NK-92 (cell line): ENCODE results near the gene SHC4.

Experiments
- DNase-seq: peaks from one replicate; lab custom pipeline; 2025; ENCODE audit not compliant: unreplicated experiment; lab: John Stamatoyannopoulos, UW

The SHC4 gene

GRCh38 chr15:48888191-48888590 lies 75.5 kb downstream of the SHC4 start:
- DNase-seq: no peak

- DNase-seq: no peak
Observed at GRCh38 chr15:48887144-48887543, 76.6 kb downstream of the SHC4 start.

DNA sequence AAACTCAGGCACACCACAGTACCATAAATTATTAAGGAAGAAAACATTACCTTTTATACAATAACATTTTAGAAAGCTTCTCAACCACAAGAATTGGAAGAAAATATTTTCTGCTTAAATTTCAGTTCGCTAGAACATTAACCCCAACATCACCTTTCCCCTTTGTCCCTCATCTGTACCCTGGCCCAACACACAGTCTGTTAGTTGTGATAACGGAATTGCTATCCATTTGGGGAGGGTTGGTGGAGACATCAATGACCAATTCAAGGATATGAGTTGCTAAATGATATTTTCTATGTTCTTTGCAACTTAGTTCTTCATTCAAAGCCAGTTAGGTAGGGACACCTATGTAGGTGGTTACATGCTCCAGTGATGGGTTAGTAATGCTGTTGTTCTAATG lies 80.0 kb downstream of the SHC4 start:
- DNase-seq: no peak

DNA sequence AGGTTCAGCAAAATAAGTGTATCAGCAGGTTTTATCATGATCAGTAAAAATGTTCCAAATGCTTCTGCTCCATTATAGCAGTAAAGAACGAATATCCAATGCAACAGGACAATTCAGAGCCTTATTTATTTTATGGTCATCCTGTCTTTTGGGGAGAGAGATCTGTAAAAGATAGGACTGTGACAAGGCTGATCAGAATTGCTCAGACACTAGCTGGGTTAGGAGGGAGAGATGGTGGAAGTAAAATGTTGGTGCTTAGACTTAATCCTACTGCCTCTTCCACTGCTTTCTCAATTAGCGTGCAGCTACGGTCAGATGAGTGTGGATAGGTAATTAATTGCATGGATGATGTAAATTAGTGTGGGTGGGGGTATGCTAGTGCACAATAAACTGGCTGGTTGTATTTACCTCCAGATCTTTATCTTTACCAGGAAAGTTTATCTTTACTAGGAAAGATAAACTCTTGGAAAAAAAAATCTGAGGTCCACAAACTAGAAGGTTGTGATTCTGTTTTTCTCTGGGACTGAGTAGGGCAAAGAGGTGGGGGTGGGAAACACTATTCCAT lies 83.6 kb downstream of the SHC4 start:
- no peak for DNase-seq

DNA sequence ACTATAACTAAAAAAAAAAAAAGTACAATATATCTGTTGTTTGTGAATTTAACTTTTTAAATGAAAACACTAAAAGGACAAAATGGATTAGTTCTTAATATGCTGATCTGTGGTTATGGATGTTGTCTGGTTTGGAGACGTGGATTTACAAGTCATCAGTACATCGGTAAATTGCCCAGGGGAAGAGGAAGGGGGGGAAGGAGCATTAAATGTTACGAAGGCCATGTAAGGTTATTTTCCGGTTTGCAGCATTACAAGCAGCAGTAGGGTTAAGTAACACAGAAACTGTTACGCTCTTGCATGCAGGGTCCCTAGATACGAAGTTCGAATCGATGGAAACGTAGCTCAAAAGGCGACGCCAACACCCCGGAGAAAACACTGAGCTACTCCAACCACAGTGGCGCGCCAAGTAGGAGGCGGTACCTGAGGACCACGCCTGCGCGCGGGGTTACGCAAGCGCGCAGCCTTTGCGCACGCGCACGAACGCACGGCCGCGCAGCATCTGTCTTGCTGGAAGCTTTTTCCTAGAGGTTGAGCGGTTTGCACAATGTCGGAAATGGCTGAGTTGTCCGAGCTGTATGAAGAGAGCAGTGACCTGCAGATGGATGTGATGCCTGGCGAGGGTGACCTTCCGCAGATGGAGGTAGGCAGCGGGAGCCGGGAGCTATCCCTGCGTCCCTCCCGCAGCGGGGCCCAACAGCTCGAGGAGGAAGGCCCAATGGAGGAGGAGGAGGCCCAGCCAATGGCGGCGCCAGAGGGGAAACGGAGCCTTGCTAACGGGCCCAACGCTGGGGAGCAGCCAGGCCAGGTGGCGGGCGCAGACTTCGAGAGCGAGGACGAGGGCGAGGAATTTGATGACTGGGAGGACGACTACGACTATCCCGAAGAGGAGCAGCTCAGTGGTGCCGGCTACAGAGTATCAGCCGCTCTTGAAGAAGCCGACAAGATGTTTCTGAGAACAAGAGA lies 85.8 kb downstream of the SHC4 start, which contains the start of gene EID1:
Gene EID1 (plus strand): TSS at position 505 of the 966 bp plus-strand sequence. CDS start 43 bp downstream, at position 548.
- peak; percentile 55 for DNase-seq

- DNase-seq: no peak
Observed at GRCh38 chr15:48876057-48876456, 87.7 kb downstream of the SHC4 start.

DNA sequence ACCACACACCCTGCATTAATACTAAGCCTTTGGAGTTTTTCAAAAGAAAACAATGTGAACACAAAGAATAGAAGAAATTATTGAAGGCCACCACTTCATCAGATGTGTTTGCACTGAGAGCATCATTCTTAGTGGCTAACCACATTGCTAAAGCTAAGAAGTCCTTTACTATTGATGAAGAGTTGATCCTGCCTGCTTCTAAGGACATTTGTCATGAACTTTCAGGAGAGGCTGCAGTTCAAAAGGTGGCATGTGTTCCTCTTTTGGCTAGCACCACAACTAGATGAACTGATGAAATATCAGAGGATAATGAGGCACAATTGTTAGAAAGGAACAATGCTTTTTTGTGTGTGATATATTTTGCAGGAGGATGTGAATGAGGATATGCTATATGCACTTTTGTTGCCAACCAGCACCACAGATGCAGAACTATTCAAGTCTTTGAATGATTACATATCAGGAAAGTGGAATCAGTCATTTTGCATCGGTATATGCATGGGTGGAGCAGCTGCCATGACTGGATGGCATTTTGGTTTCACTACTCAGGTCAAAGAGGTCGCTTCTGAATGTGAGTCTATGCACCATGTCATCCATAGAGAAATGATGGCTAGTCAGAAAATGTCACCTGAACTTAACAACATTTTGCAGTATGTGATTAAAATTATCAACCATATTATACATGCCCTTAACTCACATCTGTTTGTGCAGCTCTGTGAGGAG lies 88.3 kb downstream of the SHC4 start:
- no peak for DNase-seq

DNA sequence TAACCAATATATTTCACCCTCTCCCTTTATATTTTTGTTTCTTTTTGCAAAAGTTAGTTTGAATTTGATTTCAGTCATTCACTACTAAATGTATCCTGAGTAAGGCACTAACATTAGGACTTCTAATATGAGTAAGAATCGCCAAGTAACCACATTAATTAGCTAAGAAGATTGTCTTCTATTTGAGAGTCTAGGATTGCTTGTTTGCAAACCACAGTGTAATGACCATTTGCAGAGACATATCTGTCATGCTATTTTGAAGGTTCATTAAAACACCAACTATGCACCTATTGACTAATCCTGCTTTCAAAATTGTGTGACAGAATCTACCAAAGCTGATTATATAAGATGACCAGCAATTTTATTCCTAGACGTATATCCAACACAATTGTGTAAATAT lies 91.1 kb downstream of the SHC4 start:
- no peak for DNase-seq

DNA sequence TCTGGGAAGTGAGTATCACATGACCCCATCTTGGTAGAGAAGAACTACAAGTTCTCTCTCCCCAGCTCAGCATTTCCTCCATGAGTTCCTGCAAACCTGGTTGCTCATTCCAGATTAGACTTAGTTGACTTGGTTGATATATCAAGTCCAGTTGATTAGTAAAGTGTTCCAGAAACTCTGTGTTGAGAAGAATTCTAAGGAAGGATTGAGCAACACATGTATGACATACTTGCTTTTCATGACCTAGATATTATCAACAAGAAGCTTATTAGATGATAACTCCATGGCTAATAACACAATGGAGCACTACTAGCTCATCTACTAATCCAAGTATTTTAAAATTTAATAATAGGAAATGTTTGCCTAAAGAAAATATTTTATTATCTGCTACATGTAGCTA lies 92.2 kb downstream of the SHC4 start:
- no peak for DNase-seq

DNA sequence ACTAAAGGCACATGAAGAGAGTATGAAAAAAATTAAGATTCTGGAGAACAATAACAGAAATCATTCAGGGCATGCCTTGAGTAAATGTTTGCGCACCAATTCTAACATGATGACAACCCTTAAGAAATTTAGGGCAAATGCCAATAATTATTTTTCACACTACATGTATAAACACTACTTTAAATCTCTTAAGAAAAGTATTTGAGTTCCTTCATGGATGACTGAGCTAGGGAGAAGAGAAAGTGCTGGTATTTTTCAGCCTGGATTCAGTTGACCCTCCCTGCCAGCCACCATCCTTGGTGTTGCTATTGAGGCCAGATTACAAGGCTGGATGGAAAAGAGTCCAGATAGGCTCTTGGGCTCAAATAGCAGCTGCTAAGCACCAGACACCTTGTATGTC lies 93.8 kb downstream of the SHC4 start:
- no peak for DNase-seq

- no peak for DNase-seq
Observed at GRCh38 chr15:48868536-48868935, 95.2 kb downstream of the SHC4 start.

GRCh38 chr15:48868023-48868422 lies 95.7 kb downstream of the SHC4 start:
- no peak for DNase-seq

- DNase-seq: no peak
Observed at GRCh38 chr15:48866141-48866563, 97.6 kb downstream of the SHC4 start.

DNA sequence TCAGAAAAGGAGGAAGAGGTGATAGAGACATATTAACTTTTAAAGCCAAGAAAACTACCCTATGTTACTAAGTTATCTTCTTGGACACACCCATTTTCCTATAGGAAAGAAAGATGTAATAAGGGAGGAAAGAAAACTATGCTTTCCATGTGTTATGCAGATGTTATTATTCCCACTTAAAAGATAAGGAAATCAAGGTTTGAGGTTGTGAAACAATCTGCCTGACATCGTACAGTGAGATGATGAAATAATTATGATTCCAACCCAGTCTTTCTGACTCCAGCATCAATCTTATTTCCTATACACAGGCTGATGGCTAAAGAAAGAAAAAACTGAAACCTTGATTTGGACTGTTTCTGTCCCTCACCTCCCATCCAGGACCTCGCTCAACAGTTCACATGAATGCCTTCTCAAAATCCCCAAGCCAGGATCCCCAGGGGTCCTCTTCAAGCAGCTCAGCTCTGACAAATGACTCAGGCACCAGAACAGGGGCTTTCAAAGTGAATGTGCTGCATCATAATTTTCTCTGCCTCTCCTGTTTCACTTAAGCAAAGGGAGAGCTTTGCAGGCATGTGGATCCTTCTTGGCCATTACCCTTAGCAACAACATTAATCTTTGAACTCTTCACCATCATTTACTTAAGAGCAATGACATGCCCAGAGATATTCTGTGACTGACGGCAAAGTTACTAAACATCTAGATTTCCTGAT lies 98.2 kb downstream of the SHC4 start:
- DNase-seq: no peak

GRCh38 chr15:48862705-48863104 lies 101.0 kb downstream of the SHC4 start:
- DNase-seq: no peak

- no peak for DNase-seq
Observed at GRCh38 chr15:48861813-48862431, 101.8 kb downstream of the SHC4 start.

DNA sequence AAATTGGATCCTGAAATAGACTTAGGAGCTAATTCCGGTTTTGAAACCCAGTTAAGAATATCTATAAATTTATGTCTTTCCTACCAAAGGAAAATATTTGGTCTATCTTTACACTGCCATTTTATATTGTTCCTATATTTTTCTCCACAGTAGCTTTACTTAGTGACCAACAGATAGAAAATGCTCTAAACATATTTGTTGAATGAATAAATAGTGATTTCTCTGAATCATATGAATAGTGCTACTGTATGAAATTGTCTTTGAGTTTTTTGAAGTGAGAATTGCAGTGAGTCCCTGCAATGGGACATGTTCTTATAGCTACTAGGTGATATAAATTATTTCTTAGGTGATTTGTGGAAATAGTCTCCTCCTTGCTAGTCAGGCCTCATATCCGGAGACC lies 104.3 kb downstream of the SHC4 start:
- DNase-seq: no peak

GRCh38 chr15:48858401-48858800 lies 105.3 kb downstream of the SHC4 start:
- DNase-seq: no peak

DNA sequence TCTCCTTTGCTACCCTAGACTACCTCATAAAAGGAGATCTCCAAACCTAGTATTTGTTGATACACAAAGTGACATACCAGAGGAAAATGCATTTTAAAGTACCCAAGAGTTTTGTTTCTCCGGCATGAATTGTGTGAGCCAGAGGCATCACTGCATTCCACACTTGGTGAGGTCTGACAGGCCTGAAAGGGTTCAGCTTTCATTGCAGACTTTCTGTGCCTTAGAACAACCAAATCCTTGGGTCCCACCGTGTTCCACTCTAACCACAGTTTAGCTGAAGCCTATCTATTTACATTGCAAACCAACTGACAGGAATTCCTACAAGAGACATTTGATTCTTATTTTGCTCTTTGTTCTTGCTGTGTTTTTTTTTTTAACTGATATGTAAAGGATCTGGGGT lies 106.8 kb downstream of the SHC4 start:
- no peak for DNase-seq
